HUDEP-2 (cell line): ENCODE results near the gene AXIN2.

ENCODE experiments used
- DNase-seq, 76 experiments: peaks; one replicate each; lab custom pipeline; 2025; ENCODE audit not compliant: unreplicated experiment in 76 of 76; lab: John Stamatoyannopoulos, UW

The AXIN2 gene

GRCh38 chr17:65561452-65562205 is at the start of gene AXIN2:
Gene AXIN2 (minus strand): TSS chr17:65561648. CDS start chr17:65558620, 3,028 bp downstream.
- DNase-seq = peak in 67 of 76 experiments; percentile 3 to 80 (median 53)

DNA sequence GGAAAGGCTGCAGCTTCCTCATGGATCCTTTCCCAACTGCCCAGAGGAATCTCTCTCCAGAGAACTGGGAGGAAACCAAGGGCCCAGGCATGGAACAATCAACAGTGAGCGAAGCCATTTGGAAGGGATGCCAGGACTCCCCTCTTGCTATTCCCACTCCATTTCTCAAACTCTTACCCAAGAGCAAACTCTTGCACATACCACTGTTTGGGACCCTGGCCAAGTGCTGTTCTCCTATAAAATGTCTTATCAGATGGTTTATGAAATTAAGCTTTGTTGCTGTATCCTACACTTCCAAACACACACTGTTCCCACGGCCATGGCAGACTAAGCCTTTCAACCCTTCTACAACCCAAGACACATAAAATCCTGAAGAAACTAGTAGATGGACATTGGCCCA is 48.3 kb upstream of the AXIN2 start:
- DNase-seq = no peak

- no peak for DNase-seq
Measured at GRCh38 chr17:65609286-65609685, 47.8 kb upstream of the AXIN2 start.

GRCh38 chr17:65604070-65604469 is 42.6 kb upstream of the AXIN2 start:
- DNase-seq = peak in 1 of 76 experiments; percentile 0

- no peak for DNase-seq
Measured at GRCh38 chr17:65601881-65602280, 40.4 kb upstream of the AXIN2 start.

- DNase-seq = no peak
Measured at GRCh38 chr17:65601145-65601544, 39.7 kb upstream of the AXIN2 start.

DNA sequence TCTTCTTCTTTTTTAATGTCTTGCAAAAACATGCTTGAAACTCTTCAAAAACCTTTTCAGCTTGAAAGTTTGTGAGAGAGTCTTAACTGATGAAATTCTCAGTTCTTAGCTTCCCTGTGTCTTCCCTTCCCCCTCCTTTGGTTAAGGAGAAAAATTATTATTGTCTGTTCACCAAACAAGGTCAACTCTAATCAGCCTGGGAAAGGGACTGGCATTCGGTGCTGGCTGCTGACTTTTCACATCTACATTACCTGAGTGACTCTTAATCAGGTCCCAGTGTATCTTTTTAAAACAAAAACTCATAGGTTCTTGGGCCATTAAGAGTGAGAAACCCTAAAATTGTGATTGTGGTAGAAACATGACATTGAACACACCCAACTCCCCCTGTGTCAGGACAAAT is 39.1 kb upstream of the AXIN2 start:
- DNase-seq = no peak

DNA sequence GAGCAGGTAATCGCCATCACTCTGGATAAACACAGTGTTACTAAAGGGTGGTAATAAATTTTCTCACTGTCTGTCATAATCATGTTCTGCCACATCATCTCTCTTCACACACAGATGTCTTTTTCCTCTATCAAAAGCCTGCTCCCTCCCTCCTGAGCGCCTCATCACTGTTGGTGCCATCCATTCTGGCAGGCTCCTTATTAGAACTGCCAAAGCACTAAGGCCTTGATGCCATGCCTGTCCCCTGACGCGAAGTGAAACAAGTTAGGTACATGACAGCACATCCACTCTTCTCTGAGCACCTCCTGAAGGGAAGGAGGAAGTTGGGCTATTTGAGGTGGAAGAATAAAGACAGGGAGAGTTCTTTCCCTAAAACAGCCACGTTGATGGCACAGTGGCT is 38.2 kb upstream of the AXIN2 start:
- no peak for DNase-seq

DNA sequence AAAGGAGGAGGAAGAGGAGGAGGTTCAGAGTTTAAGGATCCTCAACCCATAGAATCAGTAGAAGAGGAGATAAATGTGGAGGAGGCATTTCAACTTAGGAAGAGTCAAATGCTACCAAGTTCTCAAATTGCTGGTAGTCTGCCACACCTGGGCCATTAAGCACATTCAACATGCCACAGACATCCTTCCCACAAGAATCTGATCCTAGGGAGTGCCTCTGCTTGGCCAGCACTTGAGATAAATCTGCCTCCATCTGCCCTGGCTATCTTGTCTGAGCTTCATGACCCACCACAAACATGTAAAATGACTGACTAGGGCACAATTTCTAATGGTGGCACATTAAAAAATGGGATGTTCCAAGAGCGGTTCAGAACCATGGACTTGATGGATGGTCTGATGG is 37.3 kb upstream of the AXIN2 start:
- no peak for DNase-seq

DNA sequence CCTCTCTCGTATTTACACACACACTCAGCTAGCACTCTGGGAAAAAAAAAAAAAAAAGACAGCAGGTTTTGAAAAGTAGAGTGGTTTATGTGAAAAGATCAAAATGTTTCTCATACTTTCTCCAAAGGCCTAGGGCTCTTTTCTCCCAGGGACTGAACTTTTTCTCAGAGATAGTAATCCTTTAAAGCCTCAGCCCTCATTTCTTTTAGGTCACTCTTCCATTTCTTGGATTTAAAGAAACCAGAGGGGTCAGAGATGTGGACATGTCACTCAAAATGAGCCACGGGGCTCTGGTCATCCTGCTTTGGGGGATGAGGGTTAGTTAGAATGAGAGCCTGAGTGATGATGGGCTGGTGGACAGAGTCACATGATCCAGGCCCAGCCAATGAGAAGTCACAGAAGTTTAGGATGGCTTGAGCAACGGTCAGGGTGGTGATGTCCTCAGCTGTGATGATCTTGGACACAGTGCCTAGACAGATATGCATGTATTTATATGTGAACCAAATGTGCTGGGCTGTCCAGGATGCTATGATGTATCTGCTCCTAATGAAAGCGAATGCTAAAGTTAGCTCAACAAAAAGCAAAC is 33.7 kb upstream of the AXIN2 start:
- DNase-seq = no peak

- no peak for DNase-seq
Measured at GRCh38 chr17:65593855-65594845, 32.7 kb upstream of the AXIN2 start.

DNA sequence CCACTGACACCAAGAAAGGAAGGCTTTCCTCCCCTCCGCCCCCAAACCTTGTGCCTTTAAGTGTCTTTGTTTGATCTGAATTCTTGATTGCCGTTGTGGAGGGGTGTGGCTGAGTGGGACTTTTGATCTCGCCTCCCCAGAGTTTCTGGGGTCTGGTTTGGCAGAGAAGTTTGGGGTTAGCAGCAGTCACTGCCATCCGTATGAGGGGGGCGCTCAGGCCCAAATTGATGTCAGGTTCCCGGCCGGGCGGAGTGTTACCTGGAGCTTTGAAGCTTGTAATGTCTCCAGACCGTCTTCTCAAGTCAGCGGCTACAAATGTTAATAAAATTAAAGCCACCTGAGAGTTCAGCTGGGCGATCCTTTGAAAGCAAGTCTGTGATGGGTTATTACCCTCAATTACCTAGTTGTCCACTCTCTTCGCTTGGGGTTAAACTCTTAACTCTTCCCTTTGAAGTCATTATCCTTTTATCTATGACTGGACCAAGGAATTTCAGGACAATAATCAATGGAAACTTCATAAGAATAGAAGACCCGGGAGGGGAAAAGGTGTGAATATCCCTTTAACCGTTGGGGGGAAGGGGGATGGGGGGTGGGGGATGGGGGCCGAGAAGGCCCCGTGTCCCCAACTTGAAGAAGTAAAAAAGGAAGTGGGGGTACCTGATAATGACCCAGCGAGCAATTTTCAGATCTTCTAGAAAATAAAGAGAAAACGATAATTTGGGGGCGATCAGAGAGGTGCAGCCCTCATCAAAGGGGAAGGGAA is 31.8 kb upstream of the AXIN2 start:
- no peak for DNase-seq

DNA sequence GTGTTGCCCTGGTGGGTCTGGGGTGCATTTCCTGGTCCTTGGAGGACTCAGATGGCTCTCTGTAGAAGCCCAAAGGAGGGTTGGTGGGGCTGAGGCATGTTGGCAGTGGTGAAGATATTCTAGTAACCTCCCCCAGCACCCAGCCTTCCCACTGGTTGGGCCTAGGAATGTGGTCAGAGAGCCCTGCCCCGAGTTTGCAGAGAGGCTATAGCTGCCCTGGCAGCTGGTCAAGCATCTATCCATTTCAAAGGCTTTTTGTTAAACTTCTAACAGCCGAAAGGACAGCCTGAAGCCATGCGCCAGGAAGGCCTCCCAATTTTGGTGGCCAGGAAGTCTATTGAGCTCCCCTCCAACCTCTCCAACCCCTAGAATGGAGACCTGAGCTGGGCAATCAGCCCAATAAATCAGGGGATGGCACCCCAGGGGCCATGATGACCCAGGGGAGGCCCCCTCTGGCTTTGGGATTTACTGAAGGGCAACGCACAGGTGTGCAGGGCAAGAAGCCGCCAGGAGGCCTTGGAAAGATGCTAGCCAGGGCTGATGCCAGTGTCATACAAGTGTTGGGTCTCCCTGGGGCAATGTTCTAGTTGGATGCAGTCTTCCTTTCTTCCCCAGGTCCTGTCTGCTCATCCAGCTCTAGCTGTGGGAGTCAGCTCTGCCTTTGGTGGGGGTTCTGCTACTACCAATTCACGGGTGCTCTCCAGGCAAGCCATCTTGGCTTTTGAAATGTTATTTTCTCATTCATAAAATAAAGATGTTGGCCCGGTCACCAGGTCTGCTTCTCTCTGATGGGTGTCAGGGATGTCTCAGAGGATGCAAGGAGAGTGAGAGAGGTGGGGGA is 30.9 kb upstream of the AXIN2 start:
- DNase-seq = no peak

DNA sequence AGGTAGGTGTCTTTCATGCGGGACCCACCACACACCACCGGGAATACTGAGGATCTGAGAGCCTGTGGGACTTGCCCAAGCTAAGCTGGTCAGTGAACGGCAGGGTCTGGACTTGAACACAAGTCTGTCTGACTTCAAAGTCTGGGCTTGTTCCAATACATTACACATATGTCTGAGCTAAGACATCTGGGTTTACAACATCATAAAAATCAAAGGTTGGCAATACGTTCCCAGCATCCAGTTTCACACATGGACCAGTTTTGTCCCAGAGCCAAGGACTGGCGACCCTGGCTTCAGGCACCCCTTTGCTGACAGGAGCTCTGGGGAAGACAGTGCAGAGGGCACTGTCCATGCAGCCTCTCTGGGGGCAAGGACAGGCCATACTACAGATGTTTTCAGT is 27.9 kb upstream of the AXIN2 start:
- DNase-seq = no peak

- peak in 25 of 76 experiments; percentile 1 to 63 (median 21) for DNase-seq
Measured at GRCh38 chr17:65588181-65588808, 26.8 kb upstream of the AXIN2 start.

- no peak for DNase-seq
Measured at GRCh38 chr17:65587534-65588180, 26.2 kb upstream of the AXIN2 start.

GRCh38 chr17:65586899-65587298 is 25.5 kb upstream of the AXIN2 start:
- DNase-seq = no peak

GRCh38 chr17:65584604-65585521 is 23.4 kb upstream of the AXIN2 start:
- no peak for DNase-seq
